ENCODE results near the gene PBLD. TPM values are rescaled to one million over a fixed set of nuclear protein-coding genes. Genes with fewer than 3 reads are reported as not detected.

PBLD gene
- total RNA-seq, 2 donors from 2014 or later: 32.2 to 41.2 TPM

DNA sequence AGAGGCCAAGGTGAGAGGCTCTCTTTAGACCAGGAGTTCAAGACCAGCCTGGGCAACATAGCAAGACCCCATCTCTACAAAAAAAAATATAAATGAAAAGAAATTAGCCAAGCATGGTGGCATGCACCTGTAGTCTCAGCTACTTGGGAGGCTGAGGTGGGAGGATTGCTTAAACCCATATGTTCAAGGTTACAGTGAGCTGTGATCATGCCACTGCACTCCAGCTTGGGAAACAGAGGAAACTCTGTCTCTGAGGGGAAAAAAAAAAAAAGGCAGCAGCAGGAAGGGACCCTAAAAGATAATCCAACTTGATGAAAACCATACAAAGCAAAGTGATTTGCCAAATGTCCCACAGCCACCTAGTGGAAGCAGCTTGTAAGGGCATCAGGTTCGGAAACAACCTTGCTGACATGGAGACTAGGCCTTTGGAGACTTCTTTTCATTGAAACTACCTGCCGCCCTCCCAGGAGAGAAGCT lies 15.6 kb upstream of the PBLD start:
- no peaks in the 10 kb centered on the region for H3K4me1 ChIP-seq
- no peaks in the 10 kb centered on the region for H3K27me3 ChIP-seq
- TF ChIP-seq, protein P1, sequence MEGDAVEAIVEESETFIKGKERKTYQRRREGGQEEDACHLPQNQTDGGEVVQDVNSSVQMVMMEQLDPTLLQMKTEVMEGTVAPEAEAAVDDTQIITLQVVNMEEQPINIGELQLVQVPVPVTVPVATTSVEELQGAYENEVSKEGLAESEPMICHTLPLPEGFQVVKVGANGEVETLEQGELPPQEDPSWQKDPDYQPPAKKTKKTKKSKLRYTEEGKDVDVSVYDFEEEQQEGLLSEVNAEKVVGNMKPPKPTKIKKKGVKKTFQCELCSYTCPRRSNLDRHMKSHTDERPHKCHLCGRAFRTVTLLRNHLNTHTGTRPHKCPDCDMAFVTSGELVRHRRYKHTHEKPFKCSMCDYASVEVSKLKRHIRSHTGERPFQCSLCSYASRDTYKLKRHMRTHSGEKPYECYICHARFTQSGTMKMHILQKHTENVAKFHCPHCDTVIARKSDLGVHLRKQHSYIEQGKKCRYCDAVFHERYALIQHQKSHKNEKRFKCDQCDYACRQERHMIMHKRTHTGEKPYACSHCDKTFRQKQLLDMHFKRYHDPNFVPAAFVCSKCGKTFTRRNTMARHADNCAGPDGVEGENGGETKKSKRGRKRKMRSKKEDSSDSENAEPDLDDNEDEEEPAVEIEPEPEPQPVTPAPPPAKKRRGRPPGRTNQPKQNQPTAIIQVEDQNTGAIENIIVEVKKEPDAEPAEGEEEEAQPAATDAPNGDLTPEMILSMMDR (IDR thresholded peaks at IDR 0.05): peak; percentile 37 to 67 (median 49)
- TF ChIP-seq POLR2A (IDR thresholded peaks at IDR 0.05): no peak
- peak; percentile 31 to 48 (median 38) for DNase-seq
- no peak overlapping the region for H3K4me3 ChIP-seq
- ATAC-seq: peak; percentile 56
- 61 to 65% methylated on average over 2 of the region's 2 CpGs for WGBS, 2 donors
- intact Hi-C loops (cut with DNase I): no loop called here
- no peak overlapping the region for H3K27ac ChIP-seq
- H3K9me3 ChIP-seq: no peaks in the 10 kb centered on the region
- peaks cover under 1 to 16% of the 10 kb centered on the region in 2 donors for H3K36me3 ChIP-seq (replicated peaks in 1 of 2; ENCODE audit: insufficient read depth in 1 of 2, low read depth in 2 of 2)

DNA sequence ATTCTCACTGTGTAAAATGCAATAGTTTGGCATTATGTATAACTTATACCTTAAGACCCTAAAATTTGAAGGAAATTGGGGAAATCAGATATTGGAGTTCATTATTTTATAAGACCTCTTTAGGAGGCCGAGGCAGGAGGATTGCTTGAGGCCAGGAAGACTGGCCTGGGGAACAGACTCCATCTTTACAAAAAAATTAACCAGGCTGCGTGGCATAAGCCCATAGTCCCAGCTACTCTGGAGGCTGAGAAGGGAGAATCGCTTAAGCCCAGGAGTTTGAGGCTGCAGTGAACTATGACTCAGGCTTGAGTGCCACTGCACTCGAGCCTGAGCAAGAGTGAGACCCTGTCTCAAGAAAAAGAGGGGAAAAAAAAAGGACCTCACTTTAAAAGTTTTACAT lies 14.0 kb upstream of the PBLD start:
- H3K4me1 ChIP-seq: no peaks in the 10 kb centered on the region
- H3K36me3 ChIP-seq (replicated peaks in 1 of 2; ENCODE audit: insufficient read depth in 1 of 2, low read depth in 2 of 2): peaks cover 9 to 13% of the 10 kb centered on the region in 2 donors
- no peak for DNase-seq
- TF ChIP-seq POLR2A (IDR thresholded peaks at IDR 0.05): no peak
- TF ChIP-seq, protein P1 (IDR thresholded peaks at IDR 0.05): no peak
- ATAC-seq: no peak
- H3K27ac ChIP-seq: no peak overlapping the region
- 85 to 91% methylated on average over 4 of the region's 4 CpGs for WGBS, 2 donors
- intact Hi-C loops (cut with DNase I): no loop called here
- no peaks in the 10 kb centered on the region for H3K9me3 ChIP-seq
- H3K27me3 ChIP-seq: no peaks in the 10 kb centered on the region
- H3K4me3 ChIP-seq: no peak overlapping the region

DNA sequence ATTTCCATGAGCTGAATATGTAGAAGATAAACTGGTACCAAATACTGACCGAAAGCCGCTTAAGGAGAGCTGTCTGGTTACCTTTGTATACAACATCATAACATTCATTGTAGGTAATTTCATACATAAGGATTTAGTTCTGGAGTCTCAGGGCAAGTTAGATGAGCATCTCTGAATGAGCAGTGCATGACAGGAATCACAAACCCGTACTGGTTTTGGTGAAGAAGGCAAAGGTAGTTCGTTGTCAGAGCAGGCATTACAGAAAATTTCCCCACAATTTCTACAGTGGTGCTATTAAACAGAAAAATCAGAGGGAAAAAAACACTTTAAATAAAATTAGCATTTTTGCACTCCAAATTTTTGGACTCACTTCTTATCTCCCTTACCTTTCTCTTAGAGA lies 12.9 kb upstream of the PBLD start:
- TF ChIP-seq POLR2A (IDR thresholded peaks at IDR 0.05): no peak
- TF ChIP-seq, protein P1 (IDR thresholded peaks at IDR 0.05): no peak
- ATAC-seq (no peak), DNase-seq (no peak)
- Histone ChIP-seq H3K9me3 (no peaks in the 10 kb centered on the region), H3K27ac (no peak overlapping the region), H3K4me3 (no peak overlapping the region), H3K4me1 (no peaks in the 10 kb centered on the region), H3K36me3 (replicated peaks in 1 of 2; ENCODE audit: insufficient read depth in 1 of 2, low read depth in 2 of 2) (peaks cover 20 to 23% of the 10 kb centered on the region in 2 donors), H3K27me3 (no peaks in the 10 kb centered on the region)
- 92 to 93% methylated on average over 4 of the region's 4 CpGs for WGBS, 2 donors
- intact Hi-C loops (cut with DNase I): no loop called here

DNA sequence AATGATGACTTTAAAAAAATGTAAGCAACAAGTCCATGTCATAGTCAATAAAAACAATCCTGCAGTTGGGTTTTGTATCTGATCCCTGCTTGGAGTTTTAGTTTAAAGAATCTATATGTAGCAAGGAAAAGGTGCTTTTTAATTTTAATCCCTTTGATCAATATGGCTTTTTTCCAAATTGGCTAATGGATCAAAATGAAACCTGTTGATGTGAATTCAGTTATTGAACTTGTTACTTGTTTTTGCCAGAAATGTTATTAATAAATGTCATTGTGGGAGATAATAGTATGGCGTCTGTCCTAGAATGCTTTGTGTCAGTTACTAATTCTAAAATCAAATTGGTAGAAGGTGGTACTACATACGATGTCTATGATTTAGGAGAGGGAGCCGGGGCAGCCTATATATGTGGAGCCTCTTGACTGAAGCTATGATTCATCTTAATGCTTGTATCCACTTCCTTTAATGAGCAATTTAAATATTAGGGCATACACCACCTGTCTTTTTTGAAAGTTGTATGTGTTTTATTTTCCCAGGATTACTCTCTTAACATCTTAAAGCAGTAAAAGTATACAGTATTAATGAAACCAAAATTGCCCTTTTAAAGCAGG lies 10.3 kb upstream of the PBLD start:
- Histone ChIP-seq H3K36me3 (replicated peaks in 1 of 2; ENCODE audit: insufficient read depth in 1 of 2, low read depth in 2 of 2) (peaks cover 21 to 44% of the 10 kb centered on the region in 2 donors), H3K27ac (no peak overlapping the region), H3K4me3 (no peak overlapping the region), H3K27me3 (no peaks in the 10 kb centered on the region), H3K4me1 (peaks cover under 1% of the 10 kb centered on the region), H3K9me3 (no peaks in the 10 kb centered on the region)
- intact Hi-C loops (cut with DNase I): no loop called here
- TF ChIP-seq, protein P1 (IDR thresholded peaks at IDR 0.05): no peak
- TF ChIP-seq POLR2A (IDR thresholded peaks at IDR 0.05): no peak
- ATAC-seq (no peak), DNase-seq (no peak)
- 64 to 68% methylated on average over 3 of the region's 3 CpGs for WGBS, 2 donors

Measured in body of pancreas (tissue), 4 donors.